ENCODE data around the gene PRR23E. TPM values are rescaled to one million over a fixed set of nuclear protein-coding genes. Genes with fewer than 3 reads are reported as not detected.

PRR23E gene
- total RNA-seq, 1 experiment from 2014 or later: not detected

- Histone ChIP-seq H3K27ac (ENCODE audit: low read length) (no peak overlapping the region), H3K9me2 (replicated peaks; ENCODE audit: low read length) (no peaks in the 10 kb centered on the region), H3K4me3 (ENCODE audit: low read length) (no peak overlapping the region), H3K36me3 (ENCODE audit: low read depth, low read length) (no peaks in the 10 kb centered on the region), H3K27me3 (ENCODE audit: low read length) (no peaks in the 10 kb centered on the region), H3K79me2 (ENCODE audit: low read length) (no peaks in the 10 kb centered on the region), H3K9ac (ENCODE audit: low read length) (no peak overlapping the region), H2AFZ (ENCODE audit: low read length) (no peak overlapping the region), H3K9me3 (ENCODE audit: low read length) (no peaks in the 10 kb centered on the region), H3K4me1 (ENCODE audit: insufficient read depth, low read length) (no peaks in the 10 kb centered on the region), H4K20me1 (ENCODE audit: low read length) (no peaks in the 10 kb centered on the region), H3F3A (ENCODE audit: low read length, unreplicated experiment) (no peaks in the 10 kb centered on the region), H3K4me2 (ENCODE audit: low read length) (no peak overlapping the region)
- ChIA-PET POLR2A (ENCODE audit: unreplicated experiment) (no interaction called here), CTCF (no interaction called here)
- ATAC-seq: no peak
- TF ChIP-seq, protein P1, sequence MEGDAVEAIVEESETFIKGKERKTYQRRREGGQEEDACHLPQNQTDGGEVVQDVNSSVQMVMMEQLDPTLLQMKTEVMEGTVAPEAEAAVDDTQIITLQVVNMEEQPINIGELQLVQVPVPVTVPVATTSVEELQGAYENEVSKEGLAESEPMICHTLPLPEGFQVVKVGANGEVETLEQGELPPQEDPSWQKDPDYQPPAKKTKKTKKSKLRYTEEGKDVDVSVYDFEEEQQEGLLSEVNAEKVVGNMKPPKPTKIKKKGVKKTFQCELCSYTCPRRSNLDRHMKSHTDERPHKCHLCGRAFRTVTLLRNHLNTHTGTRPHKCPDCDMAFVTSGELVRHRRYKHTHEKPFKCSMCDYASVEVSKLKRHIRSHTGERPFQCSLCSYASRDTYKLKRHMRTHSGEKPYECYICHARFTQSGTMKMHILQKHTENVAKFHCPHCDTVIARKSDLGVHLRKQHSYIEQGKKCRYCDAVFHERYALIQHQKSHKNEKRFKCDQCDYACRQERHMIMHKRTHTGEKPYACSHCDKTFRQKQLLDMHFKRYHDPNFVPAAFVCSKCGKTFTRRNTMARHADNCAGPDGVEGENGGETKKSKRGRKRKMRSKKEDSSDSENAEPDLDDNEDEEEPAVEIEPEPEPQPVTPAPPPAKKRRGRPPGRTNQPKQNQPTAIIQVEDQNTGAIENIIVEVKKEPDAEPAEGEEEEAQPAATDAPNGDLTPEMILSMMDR (conservative IDR thresholded peaks at IDR 0.05; ENCODE audit: low read depth, low read length): no peak
- TF ChIP-seq EZH2phosphoT487 (IDR thresholded peaks at IDR 0.05; ENCODE audit: borderline replicate concordance, low read length): no peak
- TF ChIP-seq EZH2 (IDR thresholded peaks at IDR 0.05; ENCODE audit: low read length, unreplicated experiment): no peak
- DNase-seq: peak; percentile 41
- BruUV-seq (replicated peaks): no TSS peak
- intact Hi-C loops (cut with micrococcal nuclease): no loop called here
These were observed 40.4 kb downstream of the PRR23E start for GRCh38 chr3:127233371-127233770.

GRCh38 chr3:127234778-127235177 is 41.8 kb downstream of the PRR23E start:
- TF ChIP-seq, protein P1 (conservative IDR thresholded peaks at IDR 0.05; ENCODE audit: low read depth, low read length): no peak
- TF ChIP-seq EZH2 (IDR thresholded peaks at IDR 0.05; ENCODE audit: low read length, unreplicated experiment): no peak
- TF ChIP-seq EZH2phosphoT487 (IDR thresholded peaks at IDR 0.05; ENCODE audit: borderline replicate concordance, low read length): no peak
- Histone ChIP-seq H2AFZ (ENCODE audit: low read length) (no peak overlapping the region), H3K9me2 (replicated peaks; ENCODE audit: low read length) (no peaks in the 10 kb centered on the region), H3K27ac (ENCODE audit: low read length) (no peak overlapping the region), H4K20me1 (ENCODE audit: low read length) (no peaks in the 10 kb centered on the region), H3K4me1 (ENCODE audit: insufficient read depth, low read length) (no peaks in the 10 kb centered on the region), H3K27me3 (ENCODE audit: low read length) (no peaks in the 10 kb centered on the region), H3K36me3 (ENCODE audit: low read depth, low read length) (no peaks in the 10 kb centered on the region), H3K9ac (ENCODE audit: low read length) (no peak overlapping the region), H3K4me3 (ENCODE audit: low read length) (no peak overlapping the region), H3K79me2 (ENCODE audit: low read length) (no peaks in the 10 kb centered on the region), H3K9me3 (ENCODE audit: low read length) (no peaks in the 10 kb centered on the region), H3F3A (ENCODE audit: low read length, unreplicated experiment) (no peaks in the 10 kb centered on the region), H3K4me2 (ENCODE audit: low read length) (no peak overlapping the region)
- intact Hi-C loops (cut with micrococcal nuclease): no loop called here
- DNase-seq: no peak
- BruUV-seq (replicated peaks): no TSS peak
- ChIA-PET POLR2A (ENCODE audit: unreplicated experiment) (no interaction called here), CTCF (no interaction called here)
- no peak for ATAC-seq

GRCh38 chr3:127235706-127236105 is 42.8 kb downstream of the PRR23E start:
- CTCF ChIA-PET: no interaction called here

More at GRCh38 chr3:127235706-127236105, 42.8 kb downstream of the PRR23E start:
- TF ChIP-seq, protein P1 (conservative IDR thresholded peaks at IDR 0.05; ENCODE audit: low read depth, low read length): no peak
- TF ChIP-seq EZH2phosphoT487 (IDR thresholded peaks at IDR 0.05; ENCODE audit: borderline replicate concordance, low read length): no peak
- no peak for TF ChIP-seq EZH2 (IDR thresholded peaks at IDR 0.05; ENCODE audit: low read length, unreplicated experiment)
- Histone ChIP-seq H3K9me3 (ENCODE audit: low read length) (no peaks in the 10 kb centered on the region), H3F3A (ENCODE audit: low read length, unreplicated experiment) (no peaks in the 10 kb centered on the region), H3K36me3 (ENCODE audit: low read depth, low read length) (no peaks in the 10 kb centered on the region), H3K4me2 (ENCODE audit: low read length) (no peak overlapping the region), H3K27me3 (ENCODE audit: low read length) (no peaks in the 10 kb centered on the region), H3K4me1 (ENCODE audit: insufficient read depth, low read length) (no peaks in the 10 kb centered on the region), H2AFZ (ENCODE audit: low read length) (no peak overlapping the region), H3K9me2 (replicated peaks; ENCODE audit: low read length) (no peaks in the 10 kb centered on the region), H3K79me2 (ENCODE audit: low read length) (no peaks in the 10 kb centered on the region), H3K4me3 (ENCODE audit: low read length) (no peak overlapping the region), H3K27ac (ENCODE audit: low read length) (no peak overlapping the region), H3K9ac (ENCODE audit: low read length) (no peak overlapping the region), H4K20me1 (ENCODE audit: low read length) (no peaks in the 10 kb centered on the region)
- ATAC-seq: no peak
- POLR2A ChIA-PET (ENCODE audit: unreplicated experiment): no interaction called here
- intact Hi-C loops (cut with micrococcal nuclease): no loop called here
- no TSS peak for BruUV-seq (replicated peaks)
- no peak for DNase-seq

Data from PC-3 (cell line).